HepG2 (cell line): ENCODE data around the gene POLR2F. TPM values are rescaled to one million over a fixed set of nuclear protein-coding genes. Genes with fewer than 3 reads are reported as not detected.

Experiments
- ATF1 ChIP-seq: IDR thresholded peaks from 2 replicates; pipeline ENCODE4 v1.6.1; 2016; ENCODE audit warnings: mild to moderate bottlenecking, control low read depth
- BCL6 ChIP-seq: IDR thresholded peaks from 2 replicates; pipeline ENCODE4 v1.6.1; 2016; ENCODE audit warnings: missing genetic modification reagents, missing compliant biosample characterization
- ERF ChIP-seq: IDR thresholded peaks from 2 replicates; pipeline ENCODE4 v1.6.1; 2018; ENCODE audit warnings: missing biosample characterization, missing genetic modification reagents
- HOXA3 ChIP-seq: sonication (generic); formaldehyde crosslinking; IDR thresholded peaks from 2 replicates; pipeline ENCODE4 v1.5.0; 2020; ENCODE audit warnings: missing genetic modification reagents
- KAT8 ChIP-seq: IDR thresholded peaks from 2 replicates; pipeline ENCODE4 v1.6.1; 2016; ENCODE audit warnings: missing genetic modification reagents, missing compliant biosample characterization
- KLF6 ChIP-seq: IDR thresholded peaks from 2 replicates; pipeline ENCODE4 v1.8.0; 2016; ENCODE audit warnings: missing biosample characterization, missing genetic modification reagents
- LRRFIP1 ChIP-seq: sonication (generic); formaldehyde crosslinking; conservative IDR thresholded peaks from 2 replicates; pipeline ENCODE4 v1.4.0; 2020; ENCODE audit warnings: missing genetic modification reagents
- MEF2D ChIP-seq: sonication (generic); formaldehyde crosslinking; IDR thresholded peaks from 2 replicates; pipeline ENCODE4 v1.5.1; 2020; ENCODE audit warnings: mild to moderate bottlenecking, missing genetic modification reagents
- MXI1 ChIP-seq: IDR thresholded peaks from 3 replicates; pipeline ENCODE4 v1.6.1; 2012; ENCODE audit warnings: low read depth, low read length, inconsistent platforms, borderline replicate concordance
- RXRA ChIP-seq: sonication (generic); formaldehyde crosslinking; IDR thresholded peaks from 2 replicates; pipeline ENCODE4 v1.5.1; 2020; ENCODE audit warnings: missing genetic modification reagents
- SALL2 ChIP-seq: sonication (generic); formaldehyde crosslinking; IDR thresholded peaks from 2 replicates; pipeline ENCODE4 v1.8.1; 2023; ENCODE audit warnings: mild to moderate bottlenecking, missing genetic modification reagents, inconsistent platforms
- ZBTB42 ChIP-seq: sonication (generic); formaldehyde crosslinking; IDR thresholded peaks from 2 replicates; pipeline ENCODE4 v1.5.0; 2020; ENCODE audit warnings: mild to moderate bottlenecking, missing genetic modification reagents
- ZFP62 ChIP-seq: sonication (generic); formaldehyde crosslinking; IDR thresholded peaks from 2 replicates; pipeline ENCODE4 v1.4.0; 2020; ENCODE audit warnings: missing genetic modification reagents
- ZNF574 ChIP-seq: sonication (generic); formaldehyde crosslinking; IDR thresholded peaks from 2 replicates; pipeline ENCODE4 v1.4.0; 2020; ENCODE audit warnings: missing genetic modification reagents
- ZNF660 ChIP-seq: sonication (generic); formaldehyde crosslinking; IDR thresholded peaks from 2 replicates; pipeline ENCODE4 v1.5.1; 2020; ENCODE audit warnings: mild to moderate bottlenecking, low read depth, missing genetic modification reagents, borderline replicate concordance
- polyA plus RNA-seq, 8 experiments: library from polyadenylated mRNA; depleted of rRNA in 3 of 8; stranded (reverse) in 7 of 8; unstranded in 1 of 8; fragments of >200 nt; fragmentation: Illumina TruSeq in 4 of 8; extraction: Trizol in 4 of 8; gene quantifications; 2 replicates each; pipeline versions ENCODE4 v1.2.1 to v1.2.3, GENCODE V29; 2011 to 2016; ENCODE audit warnings: low read depth in 4 of 8, missing spikeins in 1 of 8, mixed read lengths in 1 of 8; ENCODE audit not compliant: insufficient read depth in 1 of 8
- total RNA-seq, 5 experiments: library from RNA; depleted of rRNA; stranded (reverse); fragments of >200 nt; fragmentation: Illumina TruSeq; extraction: Trizol; gene quantifications; 2 replicates each; pipeline ENCODE4 v1.2.3, GENCODE V29; 2016; ENCODE audit warnings: low read depth in 1 of 5
- TF ChIP-seq, protein P1 (sequence below): IDR thresholded peaks from 2 replicates; pipeline ENCODE4 v1.6.1; 2018; ENCODE audit warnings: missing genetic modification reagents
- TF ChIP-seq, protein P2 (sequence below), 2 experiments: sonication (generic) in 1 of 2; formaldehyde crosslinking in 1 of 2; IDR thresholded peaks; 2 replicates each; pipeline versions ENCODE4 v1.5.1 to v1.6.1; 2011 to 2020; ENCODE audit warnings: borderline replicate concordance in 1 of 2, low read depth in 1 of 2, low read length in 1 of 2, mild to moderate bottlenecking in 1 of 2, missing genetic modification reagents in 1 of 2, moderate library complexity in 1 of 2

Gene POLR2F
- total and polyA plus RNA-seq, 2 of the 13 experiments (the other 11 are each of a cell fraction or from before 2014, with no cell fraction given): 135 to 158 TPM

DNA sequence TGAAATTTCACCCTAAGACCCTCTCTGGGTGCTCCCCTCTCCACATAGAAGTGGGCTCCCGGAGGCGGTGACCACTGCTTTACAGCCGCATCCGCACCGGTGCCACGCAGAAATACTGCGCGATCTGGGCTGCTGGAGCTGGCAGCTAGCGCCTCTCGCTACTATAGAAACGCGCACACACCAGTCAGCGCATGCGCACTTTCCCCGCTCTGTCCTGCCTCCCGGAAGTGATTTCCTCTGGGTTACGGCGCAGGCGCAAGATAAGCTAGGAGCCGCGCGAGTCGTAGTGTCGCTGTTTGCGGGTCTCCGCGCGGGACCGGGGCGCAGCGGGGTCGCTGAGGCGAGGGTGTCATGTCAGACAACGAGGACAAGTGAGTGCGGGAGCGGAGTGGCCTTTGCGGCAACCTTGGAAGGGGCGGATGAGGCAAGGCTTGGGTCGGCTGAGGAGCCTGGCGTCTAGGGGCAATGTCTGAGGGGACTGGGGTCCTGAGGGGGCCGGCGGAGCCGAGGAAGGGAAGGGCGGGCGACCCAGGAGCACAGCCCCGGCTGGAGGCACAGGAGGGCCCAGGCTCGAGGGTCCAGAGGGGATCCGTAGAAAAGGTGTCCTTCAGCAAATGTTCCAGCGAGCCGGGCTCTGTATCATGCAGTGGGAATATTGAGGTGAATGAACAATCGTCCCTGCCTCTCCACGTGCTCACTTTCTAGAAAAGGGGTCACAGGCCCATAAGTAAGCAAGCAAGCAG lies at the start of gene POLR2F, which contains the start of gene C22orf23 (continued):
- peak; percentile 72 for TF ChIP-seq ZNF574
- 0 out of 2 replicates have a peak, but pooled peaks have one; percentile 21 for TF ChIP-seq BCL6 (CRISPR knock-in tag)
- 0 out of 2 replicates have a peak, but pooled peaks have one; percentile 32 for TF ChIP-seq KLF6 (CRISPR knock-in tag)
- peak; percentile 58 for TF ChIP-seq RXRA (CRISPR knock-in tag)
- peak; percentile 74 for TF ChIP-seq ERF (CRISPR knock-in tag)
- TF ChIP-seq MEF2D (CRISPR knock-in tag): peak; percentile 62
- TF ChIP-seq ZNF660 (CRISPR knock-in tag): no peak
- TF ChIP-seq MXI1: peak; percentile 93; the same call in 2 of the 3 replicates
- TF ChIP-seq HOXA3 (CRISPR knock-in tag): peak; percentile 47; the same call in 1 of the 2 replicates
- TF ChIP-seq, protein P1, sequence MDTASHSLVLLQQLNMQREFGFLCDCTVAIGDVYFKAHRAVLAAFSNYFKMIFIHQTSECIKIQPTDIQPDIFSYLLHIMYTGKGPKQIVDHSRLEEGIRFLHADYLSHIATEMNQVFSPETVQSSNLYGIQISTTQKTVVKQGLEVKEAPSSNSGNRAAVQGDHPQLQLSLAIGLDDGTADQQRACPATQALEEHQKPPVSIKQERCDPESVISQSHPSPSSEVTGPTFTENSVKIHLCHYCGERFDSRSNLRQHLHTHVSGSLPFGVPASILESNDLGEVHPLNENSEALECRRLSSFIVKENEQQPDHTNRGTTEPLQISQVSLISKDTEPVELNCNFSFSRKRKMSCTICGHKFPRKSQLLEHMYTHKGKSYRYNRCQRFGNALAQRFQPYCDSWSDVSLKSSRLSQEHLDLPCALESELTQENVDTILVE: peak; percentile 40; the same call in 1 of the 2 replicates
- no peak for TF ChIP-seq LRRFIP1 (CRISPR knock-in tag)
- TF ChIP-seq SALL2 (CRISPR knock-in tag): peak; percentile 92
- TF ChIP-seq ZFP62 (CRISPR knock-in tag): no peak
- TF ChIP-seq ZBTB42 (CRISPR knock-in tag): 0 out of 2 replicates have a peak, but pooled peaks have one; percentile 9
- TF ChIP-seq KAT8 (CRISPR knock-in tag): peak; percentile 90
- TF ChIP-seq, protein P2, sequence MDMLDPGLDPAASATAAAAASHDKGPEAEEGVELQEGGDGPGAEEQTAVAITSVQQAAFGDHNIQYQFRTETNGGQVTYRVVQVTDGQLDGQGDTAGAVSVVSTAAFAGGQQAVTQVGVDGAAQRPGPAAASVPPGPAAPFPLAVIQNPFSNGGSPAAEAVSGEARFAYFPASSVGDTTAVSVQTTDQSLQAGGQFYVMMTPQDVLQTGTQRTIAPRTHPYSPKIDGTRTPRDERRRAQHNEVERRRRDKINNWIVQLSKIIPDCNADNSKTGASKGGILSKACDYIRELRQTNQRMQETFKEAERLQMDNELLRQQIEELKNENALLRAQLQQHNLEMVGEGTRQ (IDR thresholded peaks at IDR 0.05; ENCODE audit: low read depth, low read length): no peak
- TF ChIP-seq, protein P2 (CRISPR knock-in tag; IDR thresholded peaks at IDR 0.05; ENCODE audit: borderline replicate concordance): no peak
- peak; percentile 44; the same call in 1 of the 2 replicates for TF ChIP-seq ATF1
